ENCODE measurements around the gene CBX8. TPM values are rescaled to one million over a fixed set of nuclear protein-coding genes. Genes with fewer than 3 reads are reported as not detected.

The CBX8 gene
- total RNA-seq, 1 donor from 2014 or later: 16.3 TPM

- Mint-ChIP-seq H3K9me3 (no peaks in the 10 kb centered on the region), H3K36me3 (no peaks in the 10 kb centered on the region), H3K4me1 (peaks cover 9% of the 10 kb centered on the region), H3K27me3 (ENCODE audit: low read depth) (peaks cover 46% of the 10 kb centered on the region), H3K27ac (no peak overlapping the region), H3K4me3 (no peak overlapping the region)
- no peak for TF ChIP-seq CTCF (IDR thresholded peaks at IDR 0.05; ENCODE audit: unreplicated experiment)
- DNase-seq (ENCODE audit: low spot score in 2 of 2, unreplicated experiment in 2 of 2): no peak
Measured at GRCh38 chr17:79752175-79752574, 44.7 kb downstream of the CBX8 start.

GRCh38 chr17:79750650-79751545 lies 46.0 kb downstream of the CBX8 start:
- DNase-seq (ENCODE audit: low spot score in 2 of 2, unreplicated experiment in 2 of 2): no peak
- no peak for TF ChIP-seq CTCF (IDR thresholded peaks at IDR 0.05; ENCODE audit: unreplicated experiment)
- no peak overlapping the region for H3K4me3 Mint-ChIP-seq
- H3K27me3 Mint-ChIP-seq (ENCODE audit: low read depth): peaks cover 57% of the 10 kb centered on the region
- H3K36me3 Mint-ChIP-seq: no peaks in the 10 kb centered on the region
- peaks cover 15% of the 10 kb centered on the region for H3K4me1 Mint-ChIP-seq
- H3K9me3 Mint-ChIP-seq: no peaks in the 10 kb centered on the region
- no peak overlapping the region for H3K27ac Mint-ChIP-seq

GRCh38 chr17:79749958-79750357 lies 46.9 kb downstream of the CBX8 start:
- Mint-ChIP-seq H3K9me3 (no peaks in the 10 kb centered on the region), H3K4me3 (no peak overlapping the region), H3K36me3 (no peaks in the 10 kb centered on the region), H3K27me3 (ENCODE audit: low read depth) (peaks cover 64% of the 10 kb centered on the region), H3K27ac (no peak overlapping the region), H3K4me1 (peaks cover 15% of the 10 kb centered on the region)
- no peak for TF ChIP-seq CTCF (IDR thresholded peaks at IDR 0.05; ENCODE audit: unreplicated experiment)
- no peak for DNase-seq (ENCODE audit: low spot score in 2 of 2, unreplicated experiment in 2 of 2)

GRCh38 chr17:79749156-79749815 lies 47.6 kb downstream of the CBX8 start:
- H3K27ac Mint-ChIP-seq: no peak overlapping the region
- DNase-seq (ENCODE audit: low spot score in 2 of 2, unreplicated experiment in 2 of 2): no peak
- H3K4me1 Mint-ChIP-seq: peaks cover 15% of the 10 kb centered on the region
- no peaks in the 10 kb centered on the region for H3K36me3 Mint-ChIP-seq
- peaks cover 70% of the 10 kb centered on the region for H3K27me3 Mint-ChIP-seq (ENCODE audit: low read depth)
- no peak for TF ChIP-seq CTCF (IDR thresholded peaks at IDR 0.05; ENCODE audit: unreplicated experiment)
- H3K9me3 Mint-ChIP-seq: no peaks in the 10 kb centered on the region
- no peak overlapping the region for H3K4me3 Mint-ChIP-seq

GRCh38 chr17:79748295-79749099 lies 48.4 kb downstream of the CBX8 start:
- no peaks in the 10 kb centered on the region for H3K9me3 Mint-ChIP-seq
- peak overlapping the region; percentile 6 for H3K4me3 Mint-ChIP-seq
- H3K27ac Mint-ChIP-seq: no peak overlapping the region
- peaks cover 15% of the 10 kb centered on the region for H3K4me1 Mint-ChIP-seq
- no peaks in the 10 kb centered on the region for H3K36me3 Mint-ChIP-seq
- DNase-seq (ENCODE audit: low spot score in 2 of 2, unreplicated experiment in 2 of 2): no peak
- H3K27me3 Mint-ChIP-seq (ENCODE audit: low read depth): peaks cover 74% of the 10 kb centered on the region
- no peak for TF ChIP-seq CTCF (IDR thresholded peaks at IDR 0.05; ENCODE audit: unreplicated experiment)

All from mesothelial cell of epicardium (in vitro differentiated cells).